ENCODE measurements around the gene ATG4D.
"Not testable (repeated sequence)": the region's sequence is repeated elsewhere in the genome, so short reads cannot be mapped to it uniquely, and the experiment has no call there.

Gene ATG4D

GRCh38 chr19:10552510-10553053 lies 8.9 kb downstream of the ATG4D start:
- no peak for DNase-seq (ENCODE audit: low spot score)

GRCh38 chr19:10553087-10553667 lies 9.5 kb downstream of the ATG4D start:
- no peak for DNase-seq (ENCODE audit: low spot score)

- DNase-seq (ENCODE audit: low spot score), result no peak
Measured at GRCh38 chr19:10553943-10554381, 10.3 kb downstream of the ATG4D start.

GRCh38 chr19:10554760-10555609 lies 11.3 kb downstream of the ATG4D start:
- no peak for DNase-seq (ENCODE audit: low spot score)

- no peak for DNase-seq (ENCODE audit: low spot score)
Measured at GRCh38 chr19:10555610-10555973, 11.9 kb downstream of the ATG4D start.

GRCh38 chr19:10557603-10558197 lies 14.0 kb downstream of the ATG4D start:
- no peak for DNase-seq (ENCODE audit: low spot score)

GRCh38 chr19:10560154-10560553 lies 16.4 kb downstream of the ATG4D start:
- no peak for DNase-seq (ENCODE audit: low spot score)

GRCh38 chr19:10562609-10563008 lies 18.9 kb downstream of the ATG4D start:
- no peak for DNase-seq (ENCODE audit: low spot score)

- peak; percentile 71 for DNase-seq (ENCODE audit: low spot score)
Measured at GRCh38 chr19:10565028-10565566, 21.4 kb downstream of the ATG4D start.

GRCh38 chr19:10565567-10566407 lies 22.1 kb downstream of the ATG4D start, which contains the start of gene KRI1:
Gene KRI1, minus strand, starts transcription at chr19:10566010. Its CDS starts 11 bp downstream, at chr19:10565999.
- peak; percentile 100 for DNase-seq (ENCODE audit: low spot score)

- no peak for DNase-seq (ENCODE audit: low spot score)
Measured at GRCh38 chr19:10566408-10566657, 22.6 kb downstream of the ATG4D start.

GRCh38 chr19:10566658-10567410 lies 23.1 kb downstream of the ATG4D start:
- DNase-seq (ENCODE audit: low spot score), result peak; percentile 53

- DNase-seq (ENCODE audit: low spot score), result peak; percentile 31
Measured at GRCh38 chr19:10567656-10568055, 24.0 kb downstream of the ATG4D start.

GRCh38 chr19:10568062-10568825 lies 24.5 kb downstream of the ATG4D start:
- DNase-seq (ENCODE audit: low spot score), result peak; percentile 53

GRCh38 chr19:10568826-10569651 lies 25.3 kb downstream of the ATG4D start, which contains the start of gene CDKN2D:
Gene CDKN2D, minus strand, starts transcription at chr19:10568979. Its CDS starts 326 bp downstream, at chr19:10568653.
- peak; percentile 99 for DNase-seq (ENCODE audit: low spot score)

GRCh38 chr19:10573793-10574192 lies 30.1 kb downstream of the ATG4D start:
- not testable (repeated sequence) for DNase-seq (ENCODE audit: low spot score)

GRCh38 chr19:10574462-10574861 lies 30.8 kb downstream of the ATG4D start:
- no peak for DNase-seq (ENCODE audit: low spot score)

GRCh38 chr19:10575011-10575716 lies 31.5 kb downstream of the ATG4D start:
- no peak for DNase-seq (ENCODE audit: low spot score)

GRCh38 chr19:10577951-10578350 lies 34.2 kb downstream of the ATG4D start:
- DNase-seq (ENCODE audit: low spot score), result no peak
